Measurements from ENCODE around the gene HEBP1.

GRCh38 chr12:12997156-12997555 lies 2.9 kb downstream of the HEBP1 start:
- no peak for TF ChIP-seq EZH2 (IDR thresholded peaks at IDR 0.05; ENCODE audit: low read length)
- no peak for TF ChIP-seq CTCF (optimal IDR thresholded peaks at IDR 0.05 in 1 of 3, IDR thresholded peaks at IDR 0.05 in 1 of 3, conservative IDR thresholded peaks at IDR 0.05 in 1 of 3; ENCODE audit: extremely low read depth in 1 of 3, insufficient read depth in 2 of 3, low read length in 3 of 3)
